ENCODE results near the gene SLC22A31.
"Not testable (repeated sequence)": the region's sequence is repeated elsewhere in the genome, so short reads cannot be mapped to it uniquely, and the experiment has no call there.

SLC22A31 gene

GRCh38 chr16:89192956-89193575 is 7.3 kb downstream of the SLC22A31 start:
- DNase-seq, result no peak

DNA sequence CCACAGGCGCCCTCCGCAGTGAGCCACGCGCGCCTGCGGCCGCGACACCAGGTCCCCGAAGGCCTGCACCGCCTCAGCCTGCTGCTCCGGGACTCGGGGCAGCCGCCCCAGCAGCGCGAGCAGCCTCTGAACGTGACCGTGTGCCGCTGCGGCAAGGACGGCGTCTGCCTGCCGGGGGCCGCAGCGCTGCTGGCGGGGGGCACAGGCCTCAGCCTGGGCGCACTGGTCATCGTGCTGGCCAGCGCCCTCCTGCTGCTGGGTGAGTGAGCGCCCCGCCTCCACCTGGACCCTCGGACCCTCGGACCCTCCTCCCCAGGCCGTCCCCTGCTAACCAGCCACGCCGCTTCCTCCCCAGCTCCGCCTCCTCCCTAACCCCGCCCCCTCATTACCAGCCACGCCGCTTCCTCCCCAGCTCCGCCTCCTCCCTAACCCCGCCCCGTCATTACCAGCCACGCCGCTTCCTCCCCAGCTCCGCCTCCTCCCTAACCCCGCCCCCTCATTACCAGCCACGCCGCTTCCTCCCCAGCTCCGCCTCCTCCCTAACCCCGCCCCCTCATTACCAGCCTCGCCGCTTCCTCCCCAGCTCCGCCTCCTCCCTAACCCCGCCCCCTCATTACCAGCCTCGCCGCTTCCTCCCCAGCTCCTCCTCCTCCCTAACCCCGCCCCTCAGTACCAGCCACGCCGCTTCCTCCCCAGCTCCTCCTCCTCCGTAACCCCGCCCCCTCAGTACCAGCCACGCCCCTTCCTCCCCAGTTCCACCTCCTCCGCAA is 8.0 kb downstream of the SLC22A31 start:
- peak; percentile 67 for DNase-seq

DNA sequence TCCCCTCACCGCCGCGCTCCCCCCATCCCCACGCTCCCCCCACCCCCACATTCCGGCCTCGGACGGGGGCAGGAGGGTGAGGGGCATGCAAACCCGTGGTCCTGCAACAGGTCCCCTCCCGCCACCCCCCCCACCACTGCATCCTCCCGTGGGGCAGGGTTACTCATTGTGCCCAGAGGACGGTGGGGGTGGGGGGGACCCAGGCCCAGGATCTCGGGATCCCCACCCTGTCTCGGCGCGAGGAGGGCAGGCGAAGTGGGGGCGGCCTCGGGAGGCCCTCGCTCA is 8.5 kb downstream of the SLC22A31 start:
- no peak for DNase-seq

GRCh38 chr16:89191033-89191900 is 9.1 kb downstream of the SLC22A31 start:
- no peak for DNase-seq

- no peak for DNase-seq
These were observed 10.0 kb downstream of the SLC22A31 start for GRCh38 chr16:89190150-89190958.

GRCh38 chr16:89189358-89190025 is 10.8 kb downstream of the SLC22A31 start:
- no peak for DNase-seq

GRCh38 chr16:89188471-89189357 is 11.6 kb downstream of the SLC22A31 start:
- DNase-seq, result not testable (repeated sequence)

DNA sequence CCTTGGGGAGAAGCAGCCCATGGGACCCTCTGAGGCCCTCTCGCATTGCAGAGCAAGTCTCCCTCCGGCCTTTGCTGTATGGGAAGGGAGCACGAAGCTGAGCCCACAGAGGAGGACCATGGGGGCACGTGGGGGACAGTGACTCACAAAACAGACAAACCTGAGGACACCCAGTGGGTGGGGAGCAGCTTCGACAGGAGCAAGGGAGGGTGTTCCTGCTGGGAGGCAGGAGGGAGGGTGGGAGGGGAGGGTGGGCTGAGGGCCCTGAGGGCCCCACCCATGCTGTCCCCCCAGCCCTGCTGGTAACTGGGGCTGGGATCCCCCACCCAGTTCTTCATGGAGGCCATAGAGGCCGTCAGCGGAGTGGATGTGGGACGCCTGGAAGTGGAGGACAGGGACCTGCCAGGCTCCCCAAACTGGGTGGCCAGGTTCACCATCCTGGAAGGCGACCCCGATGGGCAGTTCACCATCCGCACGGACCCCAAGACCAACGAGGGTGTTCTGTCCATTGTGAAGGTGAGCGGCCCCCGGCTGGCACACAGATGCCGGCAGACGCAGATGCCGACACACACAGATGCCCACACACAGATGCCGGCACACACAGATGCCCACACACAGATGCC is 12.5 kb downstream of the SLC22A31 start:
- no peak for DNase-seq

- no peak for DNase-seq
These were observed 13.1 kb downstream of the SLC22A31 start for GRCh38 chr16:89187032-89187769.

DNA sequence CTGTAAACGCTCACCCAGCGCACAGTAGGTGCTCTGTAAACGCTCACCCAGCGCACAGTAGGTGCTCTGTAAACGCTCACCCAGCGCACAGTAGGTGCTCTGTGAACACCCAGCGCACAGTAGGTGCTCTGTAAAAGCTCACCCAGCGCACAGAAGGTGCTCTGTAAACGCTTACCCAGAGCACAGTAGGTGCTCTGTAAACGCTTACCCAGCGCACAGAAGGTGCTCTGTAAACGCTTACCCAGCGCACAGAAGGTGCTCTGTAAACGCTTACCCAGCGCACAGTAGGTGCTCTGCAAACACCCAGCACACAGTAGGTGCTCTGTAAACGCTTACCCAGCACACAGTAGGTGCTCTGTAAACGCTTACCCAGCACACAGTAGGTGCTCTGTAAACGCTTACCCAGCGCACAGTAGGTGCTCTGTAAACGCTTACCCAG is 13.7 kb downstream of the SLC22A31 start:
- not testable (repeated sequence) for DNase-seq

- not testable (repeated sequence) for DNase-seq
These were observed 14.3 kb downstream of the SLC22A31 start for GRCh38 chr16:89185887-89186592.

DNA sequence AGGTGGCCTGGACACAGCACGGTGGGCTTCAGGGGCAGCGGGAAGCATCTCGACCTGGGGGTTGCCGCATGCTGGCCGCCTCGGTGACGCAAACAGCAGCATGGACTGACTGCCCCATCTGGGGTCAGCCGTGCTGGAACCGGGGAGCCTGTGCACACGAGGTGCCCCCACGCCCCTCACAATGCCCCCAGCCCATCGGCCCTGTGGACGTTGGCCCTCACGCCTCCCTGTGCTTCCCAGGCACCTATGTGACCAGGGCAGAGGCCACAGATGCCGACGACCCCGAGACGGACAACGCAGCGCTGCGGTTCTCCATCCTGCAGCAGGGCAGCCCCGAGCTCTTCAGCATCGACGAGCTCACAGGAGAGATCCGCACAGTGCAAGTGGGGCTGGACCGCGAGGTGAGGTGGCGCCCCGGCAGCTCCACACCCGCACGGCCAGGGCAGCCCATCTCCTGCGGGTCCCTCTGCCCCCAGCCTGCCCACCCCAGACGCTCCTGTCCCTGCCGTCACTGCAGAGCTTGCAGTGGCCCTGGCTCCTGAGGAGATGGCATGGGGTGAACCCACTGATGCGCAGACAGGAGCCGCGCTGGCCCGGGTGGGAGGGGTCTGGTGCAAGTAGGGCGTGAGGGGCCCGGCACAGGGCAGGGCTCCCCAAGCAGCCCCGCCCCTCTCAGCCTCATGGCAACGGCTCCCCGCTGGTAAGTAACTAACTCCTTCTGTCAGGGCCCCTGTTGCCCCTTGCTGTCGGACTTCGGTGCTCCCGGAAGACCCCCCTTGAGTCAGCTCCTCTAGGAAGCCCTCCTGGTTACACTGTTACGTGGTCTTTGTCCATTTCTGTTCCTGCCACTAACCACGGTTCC is 15.2 kb downstream of the SLC22A31 start:
- DNase-seq, result no peak

- no peak for DNase-seq
These were observed 15.7 kb downstream of the SLC22A31 start for GRCh38 chr16:89184677-89184932.

DNA sequence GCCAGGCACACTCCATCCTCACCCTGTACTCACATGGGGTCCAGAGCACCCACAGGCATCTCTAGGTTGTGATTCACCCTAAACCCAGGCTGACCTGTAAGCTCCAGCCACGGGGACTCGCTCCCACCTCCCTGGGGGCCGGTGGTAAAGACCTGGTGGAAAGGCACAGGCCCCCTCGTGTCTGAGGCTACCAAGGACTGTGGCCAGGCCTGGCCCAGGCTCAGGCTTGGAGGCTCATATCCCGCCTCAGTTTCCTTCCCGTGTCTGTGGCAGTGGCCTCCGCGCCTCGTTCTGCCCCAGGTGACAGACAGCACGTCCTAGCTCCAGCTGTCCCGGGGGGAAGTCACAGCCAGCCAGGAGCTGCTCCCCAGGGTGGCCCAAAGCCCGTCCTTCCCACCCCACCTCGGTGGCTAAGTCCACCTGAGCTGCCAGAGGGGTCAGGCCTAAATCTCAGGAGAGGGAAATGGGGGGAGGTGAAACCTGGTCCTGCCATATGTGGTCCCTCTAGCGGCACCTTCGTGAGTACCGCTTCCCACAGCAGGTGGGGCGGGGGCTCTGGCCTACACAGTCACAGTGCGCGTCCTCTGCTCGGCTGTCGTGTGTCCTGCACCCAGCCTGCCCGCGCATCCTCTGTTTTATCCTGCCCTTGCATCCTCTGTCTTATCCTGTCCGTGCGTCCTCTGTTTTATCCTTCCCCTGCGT is 16.2 kb downstream of the SLC22A31 start:
- no peak for DNase-seq

- DNase-seq, result no peak
These were observed 16.9 kb downstream of the SLC22A31 start for GRCh38 chr16:89183463-89183862.

- no peak for DNase-seq
These were observed 20.6 kb downstream of the SLC22A31 start for GRCh38 chr16:89179656-89180315.

GRCh38 chr16:89179148-89179484 is 21.2 kb downstream of the SLC22A31 start:
- no peak for DNase-seq
